A673 (cell line): Measurements from ENCODE around the gene TPGS2.

ENCODE experiments used
- CTCF ChIP-seq: fragments of 300-800, 200-600 bp; sonication (generic); conservative IDR thresholded peaks from 2 replicates; pipeline ENCODE4 v1.5.1; 2017; ENCODE audit warnings: low read depth, mild to moderate bottlenecking, antibody characterized with exemption, low read length, moderate library complexity, mixed read lengths
- EZH2 ChIP-seq: fragments of 200-600 bp; sonication (generic); IDR thresholded peaks from 2 replicates; pipeline ENCODE4 v1.6.1; 2017; ENCODE audit warnings: borderline replicate concordance, low read depth, mild to moderate bottlenecking, mixed read lengths, antibody characterized with exemption, low read length; ENCODE audit not compliant: poor library complexity, severe bottlenecking

GRCh38 chr18:36782710-36783109 lies 46.1 kb downstream of the TPGS2 start:
- TF ChIP-seq CTCF, result no peak
- TF ChIP-seq EZH2, result no peak
